Esophagus mucosa (tissue), 1 donor: ENCODE data around the gene NFATC2IP. TPM values are rescaled to one million over a fixed set of nuclear protein-coding genes. Genes with fewer than 3 reads are reported as not detected.
"Not testable (repeated sequence)": the region's sequence is repeated elsewhere in the genome, so short reads cannot be mapped to it uniquely, and the experiment has no call there.

Experiments used
- ATAC-seq: fragments of 200-7000 bp; cut with Tn5 transposase; one replicate; pipeline ENCODE4 v1.9.1; 2020
- total RNA-seq: library from RNA; stranded (reverse); gene quantifications from one replicate; pipeline ENCODE4 v1.2.4, GENCODE V29; 2023
- donor health status: DM: yes; HTN: yes; CAD: no.

The NFATC2IP gene
- total RNA-seq, 1 donor from 2014 or later, result 21.3 TPM

DNA sequence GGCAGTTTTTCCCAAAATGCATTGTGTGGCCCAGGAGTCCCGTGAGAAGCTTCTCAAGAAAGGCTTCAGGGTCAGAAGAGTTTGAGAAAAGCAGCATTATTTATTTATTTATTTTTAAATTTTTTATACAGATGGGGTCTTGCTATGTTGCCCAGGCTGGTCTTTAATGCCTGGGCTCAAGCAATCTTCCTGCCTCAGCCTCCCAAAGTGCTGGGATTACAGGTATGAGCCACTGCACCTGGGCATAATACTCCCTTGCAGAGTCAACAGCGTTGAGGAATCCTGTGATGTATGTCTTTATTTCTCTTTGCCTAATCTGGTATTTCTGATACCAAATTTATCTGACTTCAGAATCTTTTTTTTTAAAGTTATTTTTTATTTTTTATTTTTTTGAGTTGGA is 49.3 kb downstream of the NFATC2IP start:
- no peak for ATAC-seq

DNA sequence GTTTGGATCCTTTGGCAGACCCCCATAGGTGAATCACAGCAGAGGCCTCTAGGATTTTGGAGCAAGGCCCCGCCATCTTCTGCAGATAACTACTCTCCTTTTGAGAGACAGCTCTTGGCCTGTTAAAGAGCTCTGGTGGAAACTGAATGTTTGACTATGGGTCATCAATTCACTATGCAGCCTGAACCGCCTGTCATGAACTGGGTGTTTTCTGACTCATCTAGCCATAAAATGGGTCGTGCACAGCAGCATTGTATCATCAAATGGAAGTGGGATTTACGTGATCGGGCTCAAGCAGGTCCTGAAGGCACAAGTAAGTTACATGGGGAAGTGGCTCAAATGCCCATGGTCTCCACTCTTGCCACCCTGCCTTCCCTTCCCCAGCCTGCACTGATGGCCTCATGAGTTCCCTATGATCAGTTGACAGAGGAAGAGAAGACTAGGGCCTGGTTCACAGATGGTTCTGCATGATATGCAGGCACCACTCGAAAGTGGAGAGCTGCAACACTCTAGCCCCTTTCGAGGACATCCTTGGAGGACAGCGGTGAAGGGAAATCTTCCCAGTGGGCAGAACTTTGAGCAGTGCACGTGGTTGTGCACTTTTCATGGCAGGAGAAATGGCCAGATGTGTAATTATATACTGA is 53.9 kb downstream of the NFATC2IP start:
- not testable (repeated sequence) for ATAC-seq

DNA sequence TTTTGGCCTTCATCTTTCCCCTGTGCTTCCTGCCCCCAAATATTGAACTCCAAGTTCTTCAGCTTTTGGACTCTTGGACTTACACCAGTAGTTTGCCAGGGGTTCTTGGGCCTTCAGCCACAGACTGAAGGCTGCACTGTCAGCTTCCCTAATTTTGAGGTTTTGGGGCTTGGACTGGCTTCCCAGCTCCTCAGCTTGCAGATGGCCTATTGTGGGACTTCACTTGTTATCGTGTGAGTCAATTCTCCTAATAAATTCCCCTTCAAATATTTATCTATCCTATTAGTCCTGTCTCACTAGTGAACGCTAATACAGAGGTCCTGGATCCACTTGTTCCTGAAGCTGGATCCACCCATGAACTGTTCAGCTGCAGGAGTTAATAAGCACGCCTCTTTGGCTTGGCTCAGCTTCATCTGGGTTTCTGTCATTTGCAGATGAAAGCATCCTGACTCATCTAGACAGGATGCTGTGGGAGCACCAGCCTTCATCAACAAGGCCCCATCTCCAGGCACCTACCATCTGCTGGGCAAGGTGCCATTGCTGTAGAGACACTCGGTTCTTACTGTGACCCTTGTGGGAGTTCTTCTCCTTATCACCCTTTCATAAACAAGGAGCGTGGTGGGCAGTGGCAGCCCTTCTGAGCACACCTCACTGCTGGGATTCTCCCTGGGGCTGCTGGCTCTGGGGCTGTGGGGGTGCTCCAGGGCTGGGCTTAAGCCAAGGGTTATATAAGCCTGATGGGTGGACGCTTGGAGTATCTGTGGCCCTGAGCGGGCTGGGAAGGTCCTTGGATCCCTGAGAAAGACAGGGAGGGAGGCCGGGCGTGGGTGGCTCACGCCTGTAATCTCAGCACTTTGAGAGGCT is 57.2 kb downstream of the NFATC2IP start:
- ATAC-seq, result peak; percentile 31

DNA sequence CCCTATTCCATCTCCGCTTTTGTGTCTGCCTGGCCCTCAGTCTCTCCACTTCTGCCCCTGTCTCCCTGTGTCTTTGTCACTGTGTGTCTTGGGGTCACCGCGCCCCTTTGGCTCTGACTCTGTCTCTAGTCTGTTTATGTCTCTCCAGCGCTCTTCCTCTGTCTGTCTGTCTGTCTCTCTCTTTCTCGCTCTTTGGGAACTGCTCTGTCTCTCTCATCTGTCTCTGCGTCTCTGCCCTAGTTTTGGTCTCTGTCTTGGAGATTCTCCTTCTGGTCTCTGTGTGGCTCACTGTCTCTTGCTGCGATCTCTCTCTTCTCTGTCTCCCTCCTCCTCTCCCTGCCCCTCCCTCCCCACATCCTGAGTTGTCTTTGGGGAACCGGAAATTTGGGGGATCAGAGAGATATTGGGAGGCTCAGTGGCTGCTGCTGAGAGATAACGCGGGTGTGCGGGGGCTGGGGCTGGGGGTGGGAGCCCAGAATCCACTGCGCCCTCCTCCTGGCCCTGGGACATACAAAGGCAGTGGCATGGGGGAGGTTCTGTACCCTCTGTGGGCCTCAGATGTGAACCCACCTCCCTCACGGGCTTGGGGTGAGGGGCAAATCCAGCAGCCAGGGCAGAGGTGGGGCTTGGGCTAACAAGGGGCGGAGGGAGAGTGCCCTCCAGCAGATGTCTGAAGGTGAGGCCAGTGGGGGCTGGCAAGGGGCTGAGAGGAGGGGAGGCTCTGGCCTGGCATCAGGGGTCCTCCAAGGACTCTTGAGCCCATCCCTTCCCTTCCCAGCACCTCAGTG is 58.5 kb downstream of the NFATC2IP start:
- no peak for ATAC-seq

DNA sequence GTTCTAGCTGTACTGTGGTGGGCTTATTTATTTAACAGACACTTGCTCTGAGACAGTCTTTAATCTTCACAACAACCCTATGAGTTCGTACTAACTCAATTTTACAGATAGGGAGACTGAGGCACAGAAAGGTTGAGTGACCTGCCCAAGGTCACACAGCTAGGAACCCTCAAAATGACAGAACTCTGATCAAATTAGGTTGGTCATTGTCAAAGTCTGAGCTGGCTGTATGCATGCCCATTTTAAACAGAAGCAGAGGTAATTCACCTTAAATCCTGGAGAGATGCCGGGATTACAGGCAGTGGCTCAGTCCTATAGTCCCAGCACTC is 59.1 kb downstream of the NFATC2IP start:
- no peak for ATAC-seq

DNA sequence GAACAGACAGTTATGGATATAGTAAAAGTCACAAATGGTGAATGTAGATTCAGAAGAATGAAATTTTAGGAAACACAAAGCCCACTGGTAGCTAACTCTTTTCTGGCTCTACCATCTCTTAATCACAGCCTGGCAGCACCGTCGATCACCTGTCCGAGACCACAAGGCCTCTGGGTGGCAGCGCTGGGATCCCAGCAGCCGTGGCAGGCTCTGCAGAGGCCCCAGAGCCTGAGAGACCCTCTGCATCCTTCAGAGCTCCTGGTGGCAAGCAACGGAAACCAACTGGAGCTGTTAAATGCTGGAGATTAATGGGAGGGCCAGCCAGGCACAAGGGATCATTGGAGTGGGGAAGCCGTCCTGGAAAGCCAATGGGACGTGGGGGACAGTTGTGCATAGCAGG is 60.4 kb downstream of the NFATC2IP start:
- ATAC-seq, result no peak

DNA sequence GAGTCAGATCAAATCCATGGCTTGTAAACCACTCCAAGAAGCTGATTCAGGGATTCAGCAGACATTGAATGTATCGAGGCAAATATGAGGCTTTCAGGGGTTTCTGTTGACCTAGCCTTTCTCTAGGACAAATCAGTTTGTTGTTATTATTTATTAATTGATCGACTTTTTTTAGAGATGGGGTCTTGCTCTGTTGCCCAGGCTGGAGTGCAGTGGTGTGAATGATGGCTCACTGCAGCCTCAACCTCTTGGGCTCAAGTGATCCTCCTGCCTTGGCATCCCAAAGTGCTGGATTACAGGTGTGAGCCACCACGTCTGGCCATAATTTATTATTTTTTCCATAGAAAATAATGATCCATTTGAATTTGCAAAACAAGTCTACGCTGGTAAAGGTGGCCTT is 61.1 kb downstream of the NFATC2IP start:
- ATAC-seq, result no peak

DNA sequence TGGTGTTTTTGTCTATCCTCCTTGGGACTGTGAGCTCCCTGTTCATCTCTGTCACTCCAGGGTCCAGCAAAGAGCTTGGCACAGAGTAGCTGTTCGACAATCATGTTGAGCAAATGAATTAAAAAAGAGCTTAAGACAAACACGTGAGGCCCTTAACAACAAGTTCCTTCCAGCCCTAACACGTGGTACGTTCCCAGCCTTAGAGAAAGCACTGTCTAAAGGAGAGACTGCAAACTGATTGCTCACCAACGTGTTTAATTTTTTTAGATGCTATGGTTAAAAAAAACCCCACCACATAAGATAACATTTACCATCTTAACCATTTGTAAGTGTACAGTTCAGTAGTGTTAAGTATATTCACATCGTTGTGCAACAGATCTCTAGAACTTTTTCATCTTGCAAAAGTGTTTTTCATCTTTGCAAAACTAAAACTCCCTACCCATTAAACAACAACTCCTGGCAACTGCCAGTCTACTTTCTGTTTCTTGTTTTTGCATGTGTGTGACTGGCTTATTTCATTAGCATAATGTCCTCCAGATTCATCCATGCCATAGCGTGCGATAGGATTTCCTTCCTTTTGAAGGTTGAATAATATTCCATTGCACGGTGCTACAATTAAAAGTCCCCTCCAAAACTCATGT is 62.3 kb downstream of the NFATC2IP start:
- ATAC-seq, result peak; percentile 39

DNA sequence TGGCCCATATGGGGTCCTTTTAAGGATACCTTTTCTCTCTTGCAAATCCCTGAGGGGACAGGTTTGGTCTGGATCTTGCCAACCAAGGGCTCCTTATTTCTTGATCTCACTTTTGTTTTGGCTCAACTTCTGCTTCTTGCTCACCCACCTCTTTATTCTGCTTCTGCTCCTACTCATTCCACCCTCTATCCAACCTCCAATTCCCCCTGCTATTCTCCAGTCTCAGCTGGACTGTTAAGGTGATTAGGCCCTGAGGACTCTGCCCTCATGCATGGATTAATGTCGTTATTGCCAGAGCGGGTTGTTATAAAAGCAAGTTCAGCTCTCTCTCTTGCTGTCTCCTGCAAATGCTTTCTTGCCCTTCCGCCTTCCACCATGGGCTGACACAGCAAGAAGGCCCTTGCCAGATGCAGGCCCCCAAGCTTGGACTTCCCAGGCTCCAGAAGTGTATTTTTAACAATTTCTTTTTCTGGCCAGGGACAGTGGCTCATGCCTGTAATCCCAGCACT is 63.9 kb downstream of the NFATC2IP start:
- ATAC-seq, result no peak

Other genes with a start within 250 kb of the NFATC2IP start
- 318 TPM for gene EIF3C, start 239.5 kb upstream of the NFATC2IP start, total RNA-seq
- 0.84 TPM for gene NPIPB9, start 199.2 kb upstream of the NFATC2IP start, total RNA-seq
- gene ATXN2L, start 127.9 kb upstream of the NFATC2IP start, total RNA-seq, result 67.0 TPM
- 137 TPM for gene TUFM, start 104.6 kb upstream of the NFATC2IP start, total RNA-seq
- gene SH2B1, start 87.1 kb upstream of the NFATC2IP start, total RNA-seq, result 15.7 TPM
- gene ATP2A1, start 72.4 kb upstream of the NFATC2IP start, total RNA-seq, result 0.48 TPM
- gene RABEP2, start 25.7 kb upstream of the NFATC2IP start, total RNA-seq, result 15.8 TPM
- 0.40 TPM for gene CD19, start 19.0 kb upstream of the NFATC2IP start, total RNA-seq
- gene SPNS1, start 23.8 kb downstream of the NFATC2IP start, total RNA-seq, result 22.5 TPM
- 3.5 TPM for gene LAT, start 34.1 kb downstream of the NFATC2IP start, total RNA-seq